Trophoblast cell (in vitro differentiated cells and primary cell): ENCODE results near the gene KCND3.

Source experiments
- DNase-seq, 2 donors: peaks; one replicate each; pipeline ENCODE4 v3.0.0-alpha.2; 2016
- H2AFZ ChIP-seq: 2 replicates; pipeline ENCODE4 v1.6.1; 2013; ENCODE audit warnings: low read length, moderate library complexity, mild to moderate bottlenecking; ENCODE audit not compliant: insufficient read depth, poor library complexity
- H2AK5ac ChIP-seq: 2 replicates; pipeline ENCODE4 v1.6.1; 2013; ENCODE audit warnings: mild to moderate bottlenecking, low read length
- H2BK120ac ChIP-seq: 2 replicates; pipeline ENCODE4 v1.6.1; 2013; ENCODE audit warnings: low read length, mild to moderate bottlenecking, moderate library complexity; ENCODE audit not compliant: insufficient read depth, poor library complexity
- H2BK12ac ChIP-seq: 2 replicates; pipeline ENCODE4 v1.6.1; 2013; ENCODE audit warnings: mild to moderate bottlenecking, low read length, moderate library complexity
- H2BK5ac ChIP-seq: 2 replicates; pipeline ENCODE4 v1.6.1; 2013; ENCODE audit warnings: low read length, low read depth, moderate library complexity, mild to moderate bottlenecking; ENCODE audit not compliant: poor library complexity
- H3K14ac ChIP-seq: 2 replicates; pipeline ENCODE4 v1.6.1; 2013; ENCODE audit warnings: mild to moderate bottlenecking, low read length
- H3K18ac ChIP-seq: 2 replicates; pipeline ENCODE4 v1.6.1; 2013; ENCODE audit warnings: mild to moderate bottlenecking, low read length
- H3K23ac ChIP-seq: 2 replicates; pipeline ENCODE4 v1.6.1; 2013; ENCODE audit warnings: low read length
- H3K27ac ChIP-seq: 2 replicates; pipeline ENCODE4 v1.5.1; 2013; ENCODE audit warnings: low read depth, mild to moderate bottlenecking, inconsistent platforms, low read length, moderate library complexity
- H3K27me3 ChIP-seq: 2 replicates; pipeline ENCODE4 v1.6.1; 2013; ENCODE audit warnings: inconsistent platforms, mild to moderate bottlenecking, low read length, moderate library complexity; ENCODE audit not compliant: insufficient read depth
- H3K36me3 ChIP-seq, 2 experiments: 1 replicate in 1 of 2; 2 replicates in 1 of 2; pipeline ENCODE4 v1.6.1; 2013; ENCODE audit warnings: low read length in 2 of 2, mild to moderate bottlenecking in 2 of 2, moderate library complexity in 1 of 2; ENCODE audit not compliant: insufficient read depth in 2 of 2, control insufficient read depth in 1 of 2
- H3K4ac ChIP-seq: 2 replicates; pipeline ENCODE4 v1.6.1; 2013; ENCODE audit warnings: low read depth, mild to moderate bottlenecking, low read length, moderate library complexity
- H3K4me1 ChIP-seq, 2 experiments: 1 replicate in 1 of 2; 2 replicates in 1 of 2; pipeline ENCODE4 v1.6.1; 2013; ENCODE audit warnings: low read length in 2 of 2, mild to moderate bottlenecking in 2 of 2, moderate library complexity in 1 of 2; ENCODE audit not compliant: insufficient read depth in 2 of 2, control insufficient read depth in 1 of 2
- H3K4me2 ChIP-seq: 2 replicates; pipeline ENCODE4 v1.6.1; 2013; ENCODE audit warnings: inconsistent platforms, mild to moderate bottlenecking, low read length, moderate library complexity
- H3K4me3 ChIP-seq: 2 replicates; pipeline ENCODE4 v1.5.1; 2013; ENCODE audit warnings: mild to moderate bottlenecking, low read depth, low read length, inconsistent platforms
- H3K79me1 ChIP-seq: one replicate; pipeline ENCODE4 v1.6.1; 2013; ENCODE audit warnings: low read length
- H3K79me2 ChIP-seq: 2 replicates; pipeline ENCODE4 v1.6.1; 2013; ENCODE audit warnings: low read length, mild to moderate bottlenecking; ENCODE audit not compliant: control insufficient read depth, insufficient read depth, poor library complexity
- H3K9ac ChIP-seq: 2 replicates; pipeline ENCODE4 v1.6.1; 2013; ENCODE audit warnings: mild to moderate bottlenecking, low read length
- H3K9me3 ChIP-seq: 2 replicates; pipeline ENCODE4 v1.6.1; 2013; ENCODE audit warnings: low read depth, mild to moderate bottlenecking, control low read depth, inconsistent platforms, low read length; ENCODE audit not compliant: insufficient read depth
- H4K12ac ChIP-seq: 2 replicates; pipeline ENCODE4 v1.6.1; 2013; ENCODE audit warnings: low read depth, mild to moderate bottlenecking, low read length, moderate library complexity
- H4K8ac ChIP-seq: 2 replicates; pipeline ENCODE4 v1.6.1; 2013; ENCODE audit warnings: low read depth, mild to moderate bottlenecking, low read length, moderate library complexity
- H4K91ac ChIP-seq: one replicate; pipeline ENCODE4 v1.6.1; 2013; ENCODE audit warnings: low read depth, mild to moderate bottlenecking, low read length, moderate library complexity
- WGBS: extraction: QIAGEN DNeasy Blood & Tissue Kit; methylation state at CpG from one replicate; pipeline ENCODE4 v1.1.7; 2013; ENCODE audit warnings: missing lambda C conversion rate; ENCODE audit not compliant: insufficient read length, insufficient coverage; ENCODE audit errors: extremely low coverage; 5-methylcytosine and 5-hydroxymethylcytosine counted together

The KCND3 gene

GRCh38 chr1:111746614-111746999 lies 242.9 kb downstream of the KCND3 start:
- H3K9me3 ChIP-seq, result peaks cover 1% of the 10 kb centered on the region
- H3K27me3 ChIP-seq, result no peaks in the 10 kb centered on the region
- no peak overlapping the region for H3K23ac ChIP-seq
- no peaks in the 10 kb centered on the region for H3K79me1 ChIP-seq
- H3K14ac ChIP-seq, result no peak overlapping the region
- H4K91ac ChIP-seq, result no peak overlapping the region
- no peak overlapping the region for H3K9ac ChIP-seq
- H3K36me3 ChIP-seq, result no peaks in the 10 kb centered on the region
- no peak overlapping the region for H3K4me3 ChIP-seq
- H4K8ac ChIP-seq, result no peak overlapping the region
- no peak overlapping the region for H2BK5ac ChIP-seq
- H2AFZ ChIP-seq, result no peak overlapping the region
- no peak overlapping the region for H3K4me2 ChIP-seq
- H2BK120ac ChIP-seq, result no peak overlapping the region
- no peak overlapping the region for H3K4ac ChIP-seq
- no peaks in the 10 kb centered on the region for H3K4me1 ChIP-seq
- WGBS, result no CpG with 5 or more reads among the region's 2 CpGs
- no peak overlapping the region for H2BK12ac ChIP-seq
- H3K18ac ChIP-seq, result no peak overlapping the region
- DNase-seq, result no peak
- no peak overlapping the region for H2AK5ac ChIP-seq
- no peaks in the 10 kb centered on the region for H3K79me2 ChIP-seq
- no peak overlapping the region for H3K27ac ChIP-seq
- H4K12ac ChIP-seq, result no peak overlapping the region

GRCh38 chr1:111745675-111746613 lies 243.5 kb downstream of the KCND3 start:
- H3K36me3 ChIP-seq, result no peaks in the 10 kb centered on the region
- H3K4ac ChIP-seq, result no peak overlapping the region
- H2BK12ac ChIP-seq, result no peak overlapping the region
- no peak overlapping the region for H3K18ac ChIP-seq
- H3K4me2 ChIP-seq, result no peak overlapping the region
- H3K4me3 ChIP-seq, result no peak overlapping the region
- peaks cover 3% of the 10 kb centered on the region for H3K27me3 ChIP-seq
- no peak overlapping the region for H3K23ac ChIP-seq
- no peaks in the 10 kb centered on the region for H3K4me1 ChIP-seq
- no peaks in the 10 kb centered on the region for H3K79me1 ChIP-seq
- no peak overlapping the region for H4K91ac ChIP-seq
- H3K14ac ChIP-seq, result no peak overlapping the region
- H4K8ac ChIP-seq, result no peak overlapping the region
- H2BK5ac ChIP-seq, result no peak overlapping the region
- H3K9ac ChIP-seq, result no peak overlapping the region
- no peak overlapping the region for H2AK5ac ChIP-seq
- H2BK120ac ChIP-seq, result no peak overlapping the region
- H3K79me2 ChIP-seq, result no peaks in the 10 kb centered on the region
- WGBS, result no CpG with 5 or more reads among the region's 9 CpGs
- peaks cover 1% of the 10 kb centered on the region for H3K9me3 ChIP-seq
- DNase-seq, result peak; percentile 36 to 45
- no peak overlapping the region for H4K12ac ChIP-seq
- H3K27ac ChIP-seq, result no peak overlapping the region
- H2AFZ ChIP-seq, result no peak overlapping the region

- no peaks in the 10 kb centered on the region for H3K79me1 ChIP-seq
- peaks cover 10 to 11% of the 10 kb centered on the region in 2 experiments for H3K4me1 ChIP-seq
- H3K36me3 ChIP-seq, result no peaks in the 10 kb centered on the region
- H3K18ac ChIP-seq, result no peak overlapping the region
- H3K79me2 ChIP-seq, result no peaks in the 10 kb centered on the region
- peaks cover 19% of the 10 kb centered on the region for H3K27me3 ChIP-seq
- no peak overlapping the region for H3K14ac ChIP-seq
- no peak overlapping the region for H4K8ac ChIP-seq
- no peak overlapping the region for H3K4ac ChIP-seq
- H2BK120ac ChIP-seq, result no peak overlapping the region
- DNase-seq, result peak; percentile 61 to 72
- H3K27ac ChIP-seq, result no peak overlapping the region
- H2AK5ac ChIP-seq, result no peak overlapping the region
- no peak overlapping the region for H3K23ac ChIP-seq
- H3K4me3 ChIP-seq, result no peak overlapping the region
- H2BK12ac ChIP-seq, result no peak overlapping the region
- no peak overlapping the region for H3K4me2 ChIP-seq
- no peak overlapping the region for H3K9ac ChIP-seq
- WGBS, result no CpG with 5 or more reads among the region's 3 CpGs
- H4K91ac ChIP-seq, result no peak overlapping the region
- H4K12ac ChIP-seq, result no peak overlapping the region
- H2AFZ ChIP-seq, result no peak overlapping the region
- peaks cover 1% of the 10 kb centered on the region for H3K9me3 ChIP-seq
- no peak overlapping the region for H2BK5ac ChIP-seq
Measured at GRCh38 chr1:111743679-111744101, 245.8 kb downstream of the KCND3 start.

GRCh38 chr1:111742938-111743549 lies 246.4 kb downstream of the KCND3 start:
- Histone ChIP-seq H4K8ac (no peak overlapping the region), H3K9ac (no peak overlapping the region), H2BK12ac (no peak overlapping the region), H3K4me2 (no peak overlapping the region), H3K4me1 (peaks cover 16 to 17% of the 10 kb centered on the region in 2 experiments), H3K4me3 (no peak overlapping the region), H4K12ac (no peak overlapping the region), H3K27ac (no peak overlapping the region), H3K14ac (no peak overlapping the region), H2AK5ac (no peak overlapping the region), H3K23ac (no peak overlapping the region), H3K36me3 (no peaks in the 10 kb centered on the region), H3K27me3 (peaks cover 23% of the 10 kb centered on the region), H3K9me3 (peaks cover 1% of the 10 kb centered on the region), H3K79me1 (peaks cover 3% of the 10 kb centered on the region), H3K79me2 (no peaks in the 10 kb centered on the region), H3K4ac (no peak overlapping the region), H2AFZ (no peak overlapping the region), H4K91ac (no peak overlapping the region), H2BK120ac (no peak overlapping the region), H3K18ac (no peak overlapping the region), H2BK5ac (no peak overlapping the region)
- peak; percentile 36 to 46 for DNase-seq
- WGBS, result no CpG with 5 or more reads among the region's 5 CpGs
